ENCODE measurements around the gene FAM118B. TPM values are rescaled to one million over a fixed set of nuclear protein-coding genes. Genes with fewer than 3 reads are reported as not detected.

Gene FAM118B
- total RNA-seq, 1 donor from 2014 or later = 20.5 TPM

- DNase-seq (ENCODE audit: low read depth in 2 of 2) = peak; percentile 58 to 79
Observed at GRCh38 chr11:126310200-126310991, 98.8 kb downstream of the FAM118B start.

DNA sequence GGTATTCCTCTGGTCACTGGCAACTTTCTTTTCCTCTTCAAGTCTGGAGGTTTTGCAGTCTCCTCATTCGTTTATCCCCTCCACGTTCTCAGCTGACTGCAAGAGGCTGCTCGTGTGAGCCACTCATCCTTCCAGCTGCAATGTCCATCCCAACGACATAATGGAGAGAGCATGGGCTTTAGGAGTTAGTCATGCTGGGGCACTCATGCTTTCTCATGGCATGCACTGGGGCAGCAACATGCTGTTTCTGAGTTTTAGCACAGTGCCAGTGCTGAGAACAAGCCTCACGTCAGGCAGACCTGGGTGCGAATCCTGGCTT is 99.4 kb downstream of the FAM118B start:
- DNase-seq (ENCODE audit: low read depth in 2 of 2) = no peak

DNA sequence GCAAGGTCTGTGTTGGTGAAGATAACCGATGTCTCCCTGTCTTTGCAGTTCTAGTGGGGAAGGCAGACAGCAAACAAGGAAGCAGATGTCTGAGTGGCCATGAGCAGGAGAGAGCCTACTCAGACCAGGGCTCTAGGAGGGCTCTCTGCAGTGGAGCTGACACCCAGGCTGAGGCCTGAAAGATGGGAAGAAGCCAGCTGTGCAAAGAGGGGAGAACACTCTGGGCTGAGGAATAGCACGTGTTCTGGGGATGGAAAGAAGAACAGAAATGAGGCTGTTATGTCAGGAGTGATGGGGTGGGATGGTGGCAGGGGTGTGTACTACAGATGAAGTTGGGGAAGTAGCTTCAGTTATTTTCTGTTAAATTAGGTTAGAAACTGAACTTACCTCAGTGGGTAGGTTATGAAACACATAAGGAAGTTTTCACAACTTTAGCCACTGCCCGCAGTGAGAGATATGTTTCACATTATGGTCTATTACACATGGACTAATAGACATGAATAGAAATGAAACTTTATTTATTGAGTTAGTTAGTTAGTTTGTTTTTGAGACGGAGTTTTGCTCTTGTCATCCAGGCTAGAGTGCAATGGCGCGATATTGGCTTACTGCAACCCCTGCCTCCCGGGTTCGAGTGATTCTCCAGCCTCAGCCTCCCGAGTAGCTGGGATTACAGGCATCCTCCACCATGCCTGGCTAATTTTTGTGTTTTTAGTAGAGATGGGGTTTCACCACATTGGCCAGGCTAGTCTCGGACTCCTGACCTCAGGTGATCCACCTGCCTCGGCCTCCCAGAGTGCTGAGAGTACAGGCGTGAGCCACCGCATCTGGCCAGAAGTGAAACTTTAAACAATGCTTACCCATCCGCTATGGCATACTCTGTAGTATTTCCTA is 100.1 kb downstream of the FAM118B start:
- DNase-seq (ENCODE audit: low read depth in 2 of 2) = no peak

Other genes with a start within 250 kb of the FAM118B start
- gene CDON, start 148.9 kb upstream of the FAM118B start, total RNA-seq = 1.8 and 4.8 TPM in 2 replicates
- 31.2 and 33.3 TPM in 2 replicates for gene RPUSD4, start 132 bp upstream of the FAM118B start, total RNA-seq
- gene SRPRA, start 57.1 kb downstream of the FAM118B start, total RNA-seq = 39.4 and 47.4 TPM in 2 replicates
- 12.0 and 14.1 TPM in 2 replicates for gene FOXRED1, start 57.4 kb downstream of the FAM118B start, total RNA-seq
- 4.7 and 5.7 TPM in 2 replicates for gene TIRAP, start 71.3 kb downstream of the FAM118B start, total RNA-seq
- gene DCPS, start 92.3 kb downstream of the FAM118B start, total RNA-seq = 7.2 and 8.5 TPM in 2 replicates
- gene ST3GAL4, start 143.9 kb downstream of the FAM118B start, total RNA-seq = 12.5 and 20.2 TPM in 2 replicates